Measurements from ENCODE around the gene TEX101.
"Not testable (repeated sequence)": the region's sequence is repeated elsewhere in the genome, so short reads cannot be mapped to it uniquely, and the experiment has no call there.

TEX101 gene

GRCh38 chr19:43414554-43414953 lies at the start of gene TEX101:
TEX101 (plus strand) TSS chr19:43414890; CDS start chr19:43415920, 1,030 bp downstream.
- no peak for DNase-seq

- DNase-seq: not testable (repeated sequence)
Measured at GRCh38 chr19:43365677-43366076, 49.0 kb upstream of the TEX101 start.

GRCh38 chr19:43367822-43368221 lies 46.9 kb upstream of the TEX101 start:
- no peak for DNase-seq

- DNase-seq: peak in 1 of 2 experiments; percentile 46
Measured at GRCh38 chr19:43368897-43369296, 45.8 kb upstream of the TEX101 start.

- no peak for DNase-seq
Measured at GRCh38 chr19:43371909-43372308, 42.8 kb upstream of the TEX101 start.

GRCh38 chr19:43372462-43372861 lies 42.2 kb upstream of the TEX101 start:
- DNase-seq: no peak

- not testable (repeated sequence) for DNase-seq
Measured at GRCh38 chr19:43377624-43378023, 37.1 kb upstream of the TEX101 start.

GRCh38 chr19:43380008-43380407 lies 34.7 kb upstream of the TEX101 start:
- DNase-seq: no peak

- no peak for DNase-seq
Measured at GRCh38 chr19:43380771-43381386, 33.8 kb upstream of the TEX101 start.

- not testable (repeated sequence) for DNase-seq
Measured at GRCh38 chr19:43382586-43383216, 32.0 kb upstream of the TEX101 start.

- not testable (repeated sequence) for DNase-seq
Measured at GRCh38 chr19:43383254-43383653, 31.4 kb upstream of the TEX101 start.

GRCh38 chr19:43383759-43384158 lies 30.9 kb upstream of the TEX101 start:
- not testable (repeated sequence) for DNase-seq

- DNase-seq: peak; percentile 49 to 75
Measured at GRCh38 chr19:43390903-43391551, 23.7 kb upstream of the TEX101 start.

- DNase-seq: not testable (repeated sequence)
Measured at GRCh38 chr19:43391552-43391935, 23.1 kb upstream of the TEX101 start.

- DNase-seq: not testable (repeated sequence)
Measured at GRCh38 chr19:43393501-43393900, 21.2 kb upstream of the TEX101 start.

GRCh38 chr19:43395561-43395960 lies 19.1 kb upstream of the TEX101 start:
- DNase-seq: peak; percentile 29 to 39

GRCh38 chr19:43406297-43406696 lies 8.4 kb upstream of the TEX101 start:
- no peak for DNase-seq

GRCh38 chr19:43407416-43408005 lies 7.2 kb upstream of the TEX101 start:
- DNase-seq: no peak

- no peak for DNase-seq
Measured at GRCh38 chr19:43408043-43408442, 6.6 kb upstream of the TEX101 start.

GRCh38 chr19:43409415-43409814 lies 5.3 kb upstream of the TEX101 start:
- no peak for DNase-seq

- DNase-seq: no peak
Measured at GRCh38 chr19:43412441-43412840, 2.2 kb upstream of the TEX101 start.

GRCh38 chr19:43416951-43417623 lies 2.4 kb downstream of the TEX101 start:
- no peak for DNase-seq

GRCh38 chr19:43420954-43421353 lies 6.3 kb downstream of the TEX101 start:
- no peak for DNase-seq
